Stimulated activated CD8-positive, alpha-beta memory T cell treated with anti-CD3 and anti-CD28 coated beads, Interleukin-7, amount 100 ng/mL, for 48 hours (primary cell): Measurements from ENCODE around the gene IGFBP1.
"Not testable (repeated sequence)": the region's sequence is repeated elsewhere in the genome, so short reads cannot be mapped to it uniquely, and the experiment has no call there.

Experiments
- DNase-seq, 2 donors: peaks; one replicate each; pipeline ENCODE4 v3.0.0-alpha.2; 2020; ENCODE audit warnings: low read depth in 1 of 2; ENCODE audit errors: extremely low read depth in 1 of 2

The IGFBP1 gene

GRCh38 chr7:45888185-45888992, at the start of gene IGFBP1:
Gene IGFBP1, plus strand, starts transcription at chr7:45888488. Its CDS starts 165 bp downstream, at chr7:45888653.
- DNase-seq, result no peak

GRCh38 chr7:45838852-45839251, 49.4 kb upstream of the IGFBP1 start:
- not testable (repeated sequence) for DNase-seq

GRCh38 chr7:45841926-45842717, 46.2 kb upstream of the IGFBP1 start:
- DNase-seq, result not testable (repeated sequence)

GRCh38 chr7:45846536-45846935, 41.8 kb upstream of the IGFBP1 start:
- not testable (repeated sequence) for DNase-seq

- DNase-seq, result not testable (repeated sequence)
Measured at GRCh38 chr7:45848734-45849133, 39.6 kb upstream of the IGFBP1 start.

- DNase-seq, result not testable (repeated sequence)
Measured at GRCh38 chr7:45852984-45853383, 35.3 kb upstream of the IGFBP1 start.

GRCh38 chr7:45853491-45853890, 34.8 kb upstream of the IGFBP1 start:
- not testable (repeated sequence) for DNase-seq

- DNase-seq, result not testable (repeated sequence)
Measured at GRCh38 chr7:45855680-45856079, 32.6 kb upstream of the IGFBP1 start.

GRCh38 chr7:45856888-45857287, 31.4 kb upstream of the IGFBP1 start:
- not testable (repeated sequence) for DNase-seq

- no peak for DNase-seq
Measured at GRCh38 chr7:45863715-45864114, 24.6 kb upstream of the IGFBP1 start.

GRCh38 chr7:45865594-45866410, 22.5 kb upstream of the IGFBP1 start:
- DNase-seq, result no peak

- no peak for DNase-seq
Measured at GRCh38 chr7:45867471-45867870, 20.8 kb upstream of the IGFBP1 start.

GRCh38 chr7:45869426-45869825, 18.9 kb upstream of the IGFBP1 start:
- no peak for DNase-seq

GRCh38 chr7:45872116-45873034, 15.9 kb upstream of the IGFBP1 start:
- no peak for DNase-seq

- no peak for DNase-seq
Measured at GRCh38 chr7:45873035-45873354, 15.3 kb upstream of the IGFBP1 start, which contains the start of gene CCDC201. Gene CCDC201, minus strand, starts transcription at chr7:45873082. Its CDS starts 75 bp downstream, at chr7:45873007.

GRCh38 chr7:45873355-45873754, 14.9 kb upstream of the IGFBP1 start:
- no peak for DNase-seq

- DNase-seq, result no peak
Measured at GRCh38 chr7:45874408-45875131, 13.7 kb upstream of the IGFBP1 start.

- no peak for DNase-seq
Measured at GRCh38 chr7:45876519-45876918, 11.8 kb upstream of the IGFBP1 start.

- DNase-seq, result no peak
Measured at GRCh38 chr7:45878457-45879144, 9.7 kb upstream of the IGFBP1 start.
